H1 (cell line): ENCODE data around the gene PFDN1. TPM values are rescaled to one million over a fixed set of nuclear protein-coding genes. Genes with fewer than 3 reads are reported as not detected.

Experiments
- CTCF ChIA-PET: fragments of 300-600 bp; sonication (Branson Sonifier 250); formaldehyde crosslinking; loops from one replicate; lab custom pipeline; 2021; ENCODE audit not compliant: partially characterized antibody; lab: Charles Lee
- POLR2A ChIA-PET: fragments of 300-600 bp; sonication (Branson Sonifier 250); formaldehyde crosslinking; loops from one replicate; lab custom pipeline; 2021; ENCODE audit warnings: inconsistent platforms; ENCODE audit not compliant: partially characterized antibody; lab: Charles Lee
- DNase-seq, 2 experiments: peaks; one replicate each; pipeline versions ENCODE4 v3.0.0 to v3.0.0-alpha.2; 2010 to 2022; ENCODE audit warnings: low spot score in 2 of 2, low read depth in 1 of 2, mixed read lengths in 1 of 2
- FAIRE-seq: peaks from 2 replicates; lab custom pipeline; 2011; peaks lifted over from hg19 to GRCh38; lab: Jason Lieb, UNC
- H2AFZ ChIP-seq: 2 replicates; pipeline ENCODE4 v1.8.1; 2012; ENCODE audit warnings: low read length, inconsistent platforms
- H2AK5ac ChIP-seq: 2 replicates; pipeline ENCODE4 v1.6.1; 2013; ENCODE audit warnings: low read depth, low read length
- H2BK120ac ChIP-seq: replicated peaks from 2 replicates; pipeline ENCODE3; 2013; ENCODE audit warnings: low read depth, low read length, inconsistent platforms
- H2BK12ac ChIP-seq: 2 replicates; pipeline ENCODE4 v1.6.1; 2013; ENCODE audit warnings: low read depth, low read length
- H2BK15ac ChIP-seq: 2 replicates; pipeline ENCODE4 v1.6.1; 2013; ENCODE audit warnings: low read length
- H2BK20ac ChIP-seq: 2 replicates; pipeline ENCODE4 v1.6.1; 2013; ENCODE audit warnings: low read length
- H2BK5ac ChIP-seq: 2 replicates; pipeline ENCODE4 v1.6.1; 2013; ENCODE audit warnings: low read depth, low read length
- H3K14ac ChIP-seq: 2 replicates; pipeline ENCODE4 v1.6.1; 2013; ENCODE audit warnings: inconsistent platforms; ENCODE audit not compliant: insufficient read length
- H3K18ac ChIP-seq: 2 replicates; pipeline ENCODE4 v1.6.1; 2013; ENCODE audit warnings: low read length; ENCODE audit errors: extremely low read depth
- H3K23ac ChIP-seq: 2 replicates; pipeline ENCODE4 v1.6.1; 2013; ENCODE audit warnings: inconsistent platforms; ENCODE audit not compliant: insufficient read length
- H3K23me2 ChIP-seq: 2 replicates; pipeline ENCODE4 v1.6.1; 2013; ENCODE audit warnings: low read depth, low read length
- H3K27ac ChIP-seq: 2 replicates; pipeline ENCODE4 v1.6.1; 2011; ENCODE audit warnings: low read depth, low read length, inconsistent platforms
- H3K27me3 ChIP-seq, 4 experiments: replicated peaks in 1 of 4; 1 replicate in 1 of 4; 2 replicates in 3 of 4; pipeline versions ENCODE4 v1.6.1 to v1.8.1; 2011 to 2013; ENCODE audit warnings: low read length in 3 of 4, mild to moderate bottlenecking in 3 of 4, inconsistent platforms in 2 of 4, mixed read lengths in 2 of 4, moderate library complexity in 1 of 4; ENCODE audit not compliant: control insufficient read depth in 3 of 4, insufficient read depth in 3 of 4; ENCODE audit errors: extremely low read depth in 1 of 4
- H3K36me3 ChIP-seq, 4 experiments: 2 replicates each; pipeline versions ENCODE4 v1.6.1 to v1.8.1; 2011 to 2013; ENCODE audit warnings: mild to moderate bottlenecking in 4 of 4, low read length in 3 of 4, moderate library complexity in 2 of 4, control low read depth in 1 of 4, inconsistent platforms in 1 of 4; ENCODE audit not compliant: insufficient read depth in 4 of 4, control insufficient read depth in 2 of 4
- H3K4ac ChIP-seq: replicated peaks from 2 replicates; pipeline ENCODE3; 2013; ENCODE audit warnings: low read length, low read depth, mixed read lengths, inconsistent platforms; ENCODE audit not compliant: insufficient read length
- H3K4me1 ChIP-seq, 4 experiments: replicated peaks in 1 of 4; 1 replicate in 1 of 4; 2 replicates in 3 of 4; pipeline versions ENCODE4 v1.6.1 to v1.8.1; 2011 to 2013; ENCODE audit warnings: low read length in 3 of 4, inconsistent platforms in 2 of 4, mixed read lengths in 1 of 4; ENCODE audit not compliant: insufficient read depth in 4 of 4, control insufficient read depth in 3 of 4
- H3K4me2 ChIP-seq, 2 experiments: 2 replicates each; pipeline versions ENCODE4 v1.6.1 to v1.8.1; 2011 to 2013; ENCODE audit warnings: low read depth in 2 of 2, low read length in 2 of 2, control low read depth in 1 of 2, inconsistent platforms in 1 of 2, mild to moderate bottlenecking in 1 of 2; ENCODE audit not compliant: insufficient read depth in 1 of 2
- H3K4me3 ChIP-seq, 4 experiments: fragments of 200-600, 300-600 bp in 1 of 4; sonication (generic), shearing (Covaris generic), sonication (Bioruptor Twin) in 1 of 4; 2 replicates each; pipeline versions ENCODE4 v1.5.1 to v1.8.1; 2011 to 2016; ENCODE audit warnings: low read length in 4 of 4, low read depth in 3 of 4, control low read depth in 2 of 4, inconsistent platforms in 2 of 4, mild to moderate bottlenecking in 2 of 4, mixed read lengths in 1 of 4, moderate library complexity in 1 of 4; ENCODE audit not compliant: insufficient read depth in 2 of 4; ENCODE audit errors: extremely low read depth in 1 of 4
- H3K56ac ChIP-seq: replicated peaks from 2 replicates; pipeline ENCODE3; 2013; ENCODE audit warnings: low read depth, mild to moderate bottlenecking, mixed read lengths, low read length, inconsistent platforms; ENCODE audit not compliant: insufficient read length
- H3K79me1 ChIP-seq: 2 replicates; pipeline ENCODE4 v1.6.1; 2013; ENCODE audit warnings: low read depth, low read length, control low read depth
- H3K79me2 ChIP-seq, 2 experiments: 2 replicates each; pipeline versions ENCODE4 v1.6.1 to v1.8.1; 2012 to 2013; ENCODE audit warnings: low read length in 2 of 2, mild to moderate bottlenecking in 2 of 2, inconsistent platforms in 1 of 2; ENCODE audit not compliant: insufficient read depth in 2 of 2, control insufficient read depth in 1 of 2
- H3K9ac ChIP-seq, 4 experiments: replicated peaks in 1 of 4; 1 replicate in 1 of 4; 2 replicates in 3 of 4; pipeline versions ENCODE4 v1.6.1 to v1.8.1; 2011 to 2013; ENCODE audit warnings: low read depth in 3 of 4, low read length in 3 of 4, control low read depth in 2 of 4, mild to moderate bottlenecking in 2 of 4, moderate library complexity in 2 of 4, inconsistent platforms in 1 of 4; ENCODE audit errors: extremely low read depth in 1 of 4
- H3K9me3 ChIP-seq, 2 experiments: 2 replicates each; pipeline versions ENCODE4 v1.6.1 to v1.8.1; 2012 to 2013; ENCODE audit warnings: mild to moderate bottlenecking in 2 of 2, moderate library complexity in 2 of 2, control low read depth in 1 of 2, inconsistent platforms in 1 of 2, low read depth in 1 of 2, low read length in 1 of 2, mixed read lengths in 1 of 2; ENCODE audit not compliant: insufficient read depth in 2 of 2
- H4K20me1 ChIP-seq, 2 experiments: replicated peaks in 1 of 2; 2 replicates each; pipeline versions ENCODE3 to v1.8.1; 2011 to 2013; ENCODE audit warnings: inconsistent platforms in 2 of 2, low read length in 2 of 2, mild to moderate bottlenecking in 1 of 2; ENCODE audit not compliant: insufficient read depth in 2 of 2, control insufficient read depth in 1 of 2
- H4K5ac ChIP-seq: 2 replicates; pipeline ENCODE4 v1.6.1; 2013; ENCODE audit warnings: low read length, low read depth, mixed read lengths, inconsistent platforms; ENCODE audit not compliant: insufficient read length
- H4K8ac ChIP-seq: 2 replicates; pipeline ENCODE4 v1.8.0; 2013; ENCODE audit warnings: mild to moderate bottlenecking, moderate library complexity, low read length, inconsistent platforms; ENCODE audit not compliant: insufficient read depth; ENCODE audit errors: extremely low read depth
- H4K91ac ChIP-seq: replicated peaks from 2 replicates; pipeline ENCODE3; 2013; ENCODE audit warnings: low read length, mixed read lengths, inconsistent platforms; ENCODE audit not compliant: insufficient read length
- ASH2L ChIP-seq: fragments of 200-600, 300-600 bp; sonication (generic); IDR thresholded peaks from one replicate; pipeline ENCODE4 v1.7.1; 2017; ENCODE audit warnings: low read length
- BCL11A ChIP-seq, 2 experiments: IDR thresholded peaks; one replicate each; pipeline ENCODE4 v1.6.1; 2011; ENCODE audit warnings: low read depth in 2 of 2, low read length in 2 of 2, mild to moderate bottlenecking in 2 of 2
- EGR1 ChIP-seq: IDR thresholded peaks from 2 replicates; pipeline ENCODE4 v1.6.1; 2011; ENCODE audit warnings: low read depth, low read length, borderline replicate concordance
- KDM4A ChIP-seq: IDR thresholded peaks from one replicate; pipeline ENCODE4 v1.7.1; 2012; ENCODE audit warnings: low read depth, mild to moderate bottlenecking, moderate library complexity, low read length, inconsistent platforms; ENCODE audit not compliant: severe bottlenecking
- MAFK ChIP-seq: IDR thresholded peaks from 2 replicates; pipeline ENCODE4 v1.6.1; 2012; ENCODE audit warnings: low read depth, mild to moderate bottlenecking, improper control_type of control experiment, low read length
- MAX ChIP-seq: IDR thresholded peaks from 2 replicates; pipeline ENCODE4 v1.6.1; 2012; ENCODE audit warnings: inconsistent platforms
- PHF8 ChIP-seq: fragments of 200-600 bp; sonication (generic); conservative IDR thresholded peaks from 2 replicates; pipeline ENCODE4 v1.7.1; 2012; ENCODE audit warnings: low read depth, mild to moderate bottlenecking, inconsistent platforms, low read length, moderate library complexity
- POLR2A ChIP-seq, 2 experiments: IDR thresholded peaks; 1 replicate in 1 of 2; 2 replicates in 1 of 2; pipeline ENCODE4 v1.6.1; 2011; ENCODE audit warnings: low read depth in 2 of 2, low read length in 2 of 2, mild to moderate bottlenecking in 2 of 2; ENCODE audit errors: control extremely low read depth in 1 of 2
- POLR2AphosphoS5 ChIP-seq: IDR thresholded peaks from 2 replicates; pipeline ENCODE4 v1.6.1; 2011; ENCODE audit warnings: low read depth, low read length
- RAD21 ChIP-seq, 2 experiments: IDR thresholded peaks in 1 of 2; conservative IDR thresholded peaks in 1 of 2; 2 replicates each; pipeline ENCODE4 v1.6.1; 2011; ENCODE audit warnings: low read depth in 2 of 2, low read length in 2 of 2, improper control_type of control experiment in 1 of 2, inconsistent platforms in 1 of 2, mild to moderate bottlenecking in 1 of 2, moderate library complexity in 1 of 2
- SP4 ChIP-seq: IDR thresholded peaks from 2 replicates; pipeline ENCODE4 v1.6.1; 2012; ENCODE audit warnings: low read length, inconsistent platforms
- WGBS, 2 experiments: shearing (Covaris generic) in 1 of 2; methylation state at CpG; one replicate each; pipeline versions ENCODE4 v1.1.6 to v1.1.7; 2013 to 2015; ENCODE audit warnings: low lambda C conversion rate in 2 of 2, mixed read lengths in 2 of 2, inconsistent platforms in 1 of 2, low coverage in 1 of 2, missing lambda C conversion rate in 1 of 2; ENCODE audit not compliant: insufficient replicate concordance in 2 of 2, insufficient coverage in 1 of 2, insufficient read length in 1 of 2; ENCODE audit errors: extremely low coverage in 1 of 2, missing lambda C conversion rate in 1 of 2; 5-methylcytosine and 5-hydroxymethylcytosine counted together
- polyA plus RNA-seq, 7 experiments: library from polyadenylated mRNA; depleted of rRNA in 3 of 7; stranded (reverse) in 5 of 7; unstranded in 2 of 7; fragments of >200 nt in 5 of 7; fragments of 200-250 nt in 2 of 7; gene quantifications; 1 replicate in 5 of 7; 2 replicates in 1 of 7; 4 replicates in 1 of 7; pipeline versions ENCODE4 v1.2.1 to v1.2.3, GENCODE V29; 2011 to 2013; ENCODE audit warnings: missing spikeins in 2 of 7, mixed read lengths in 2 of 7
- total RNA-seq: library from RNA; stranded (reverse); fragmentation: NEBNext Ultra II Directional; extraction: Animal tissue kit (Norgen Biotek cat#: 25700); gene quantifications from 2 replicates; pipeline ENCODE4 v1.2.1, GENCODE V29; 2021
- TF ChIP-seq, protein P1 (sequence below): IDR thresholded peaks from 2 replicates; pipeline ENCODE4 v1.6.1; 2012; ENCODE audit warnings: low read length, inconsistent platforms

The PFDN1 gene
- total and polyA plus RNA-seq, 2 of the 8 experiments (the other 6 are each of a cell fraction or from before 2014, with no cell fraction given): 53.0 to 89.6 TPM

GRCh38 chr5:140223567-140223966 is 79.3 kb downstream of the PFDN1 start:
- Histone ChIP-seq H3K27me3 (no peaks in the 10 kb centered on the region; a peak in 1 of 7 replicates), H3K23ac (no peak overlapping the region), H2BK15ac (no peak overlapping the region), H3K18ac (no peak overlapping the region), H2BK20ac (no peak overlapping the region), H3K79me2 (no peaks in the 10 kb centered on the region), H3K56ac (no peak overlapping the region), H2AK5ac (no peak overlapping the region), H2BK120ac (no peak overlapping the region), H3K4me3 (no peak overlapping the region), H3K36me3 (no peaks in the 10 kb centered on the region), H3K79me1 (no peaks in the 10 kb centered on the region), H2AFZ (no peak overlapping the region), H2BK12ac (no peak overlapping the region), H3K4me1 (peaks cover 0 to 4% (median 0%) of the 10 kb centered on the region in 4 experiments; a peak in 1 of 7 replicates), H4K91ac (no peak overlapping the region), H4K20me1 (no peaks in the 10 kb centered on the region), H3K23me2 (no peaks in the 10 kb centered on the region), H3K9ac (no peak overlapping the region), H3K9me3 (no peaks in the 10 kb centered on the region), H3K27ac (no peak overlapping the region), H2BK5ac (no peak overlapping the region), H3K4ac (no peak overlapping the region), H4K5ac (no peak overlapping the region), H4K8ac (no peak overlapping the region), H3K14ac (no peak overlapping the region), H3K4me2 (no peak overlapping the region)
- WGBS, 2 experiments: 84% methylated on average over 3 of the region's 3 CpGs; no CpG with 5 or more reads in 1 of the 2 experiments
- ChIA-PET CTCF (interaction anchor here (1.0 to 2.3 kb wide), 7 partner anchors 13 to 417 kb away, joined by 3 to 9 read pairs (median 4); no protein-coding TSS in a partner anchor), POLR2A (interaction anchor here (1.4 kb wide), 1 partner anchor 48 kb away, joined by 3 read pairs; the partner anchor contains the start of gene CYSTM1)
- DNase-seq: no peak
- no peak for FAIRE-seq
- TF ChIP-seq MAX: no peak
- TF ChIP-seq BCL11A (IDR thresholded peaks at IDR 0.05; ENCODE audit: low read depth in 2 of 2, low read length in 2 of 2): no peak
- TF ChIP-seq RAD21 (IDR thresholded peaks at IDR 0.05 in 1 of 2, conservative IDR thresholded peaks at IDR 0.05 in 1 of 2; ENCODE audit: low read depth in 2 of 2, low read length in 2 of 2): no peak
- TF ChIP-seq, protein P1, sequence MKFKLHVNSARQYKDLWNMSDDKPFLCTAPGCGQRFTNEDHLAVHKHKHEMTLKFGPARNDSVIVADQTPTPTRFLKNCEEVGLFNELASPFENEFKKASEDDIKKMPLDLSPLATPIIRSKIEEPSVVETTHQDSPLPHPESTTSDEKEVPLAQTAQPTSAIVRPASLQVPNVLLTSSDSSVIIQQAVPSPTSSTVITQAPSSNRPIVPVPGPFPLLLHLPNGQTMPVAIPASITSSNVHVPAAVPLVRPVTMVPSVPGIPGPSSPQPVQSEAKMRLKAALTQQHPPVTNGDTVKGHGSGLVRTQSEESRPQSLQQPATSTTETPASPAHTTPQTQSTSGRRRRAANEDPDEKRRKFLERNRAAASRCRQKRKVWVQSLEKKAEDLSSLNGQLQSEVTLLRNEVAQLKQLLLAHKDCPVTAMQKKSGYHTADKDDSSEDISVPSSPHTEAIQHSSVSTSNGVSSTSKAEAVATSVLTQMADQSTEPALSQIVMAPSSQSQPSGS: no peak
- TF ChIP-seq POLR2A (IDR thresholded peaks at IDR 0.05; ENCODE audit: control extremely low read depth in 1 of 2, low read depth in 2 of 2, low read length in 2 of 2): no peak
- TF ChIP-seq ASH2L: no peak
- no peak for TF ChIP-seq SP4
- TF ChIP-seq MAFK: no peak
- TF ChIP-seq KDM4A: no peak
- no peak for TF ChIP-seq PHF8
- no peak for TF ChIP-seq POLR2AphosphoS5
- TF ChIP-seq EGR1: no peak
